OCI-LY3 (cell line): ENCODE measurements around the gene HSPA1B.

Experiments used
- H2AFZ ChIP-seq: fragments of 200-600, 300-600 bp; shearing (Covaris generic); 2 replicates; pipeline ENCODE4 v1.6.0; 2014; ENCODE audit warnings: antibody characterized with exemption, low read depth, low read length
- H3K27ac ChIP-seq: fragments of 200-600, 300-600 bp; sonication (generic); 2 replicates; pipeline ENCODE4 v1.5.1; 2014; ENCODE audit warnings: mild to moderate bottlenecking, low read length, moderate library complexity, mixed read lengths
- H3K27me3 ChIP-seq: fragments of 200-600, 300-600 bp; sonication (generic); 2 replicates; pipeline ENCODE4 v1.6.1; 2014; ENCODE audit warnings: low read depth, low read length, mixed read lengths
- H3K36me3 ChIP-seq: fragments of 200-600, 300-600 bp; sonication (generic); replicated peaks from 2 replicates; pipeline ENCODE3; 2014; ENCODE audit warnings: low read depth, low read length, mixed read lengths
- H3K4me1 ChIP-seq: fragments of 300-600, 200-600 bp; sonication (generic); 2 replicates; pipeline ENCODE4 v1.6.1; 2014; ENCODE audit warnings: low read length, mixed read lengths
- H3K4me2 ChIP-seq: fragments of 200-600, 300-600 bp; sonication (generic); 2 replicates; pipeline ENCODE4 v1.6.1; 2014; ENCODE audit warnings: low read length, mixed read lengths
- H3K4me3 ChIP-seq: fragments of 300-600, 200-600 bp; sonication (generic); 2 replicates; pipeline ENCODE4 v1.5.1; 2014; ENCODE audit warnings: antibody characterized with exemption, mild to moderate bottlenecking, low read length, moderate library complexity
- H3K79me2 ChIP-seq: fragments of 300-600, 200-600 bp; shearing (Covaris generic); 2 replicates; pipeline ENCODE4 v1.6.1; 2014; ENCODE audit warnings: mild to moderate bottlenecking, low read length, mixed read lengths
- H3K9ac ChIP-seq: fragments of 300-600, 200-600 bp; shearing (Covaris generic); 2 replicates; pipeline ENCODE4 v1.6.0; 2014; ENCODE audit warnings: mild to moderate bottlenecking, low read length, moderate library complexity
- H3K9me3 ChIP-seq: fragments of 200-600, 300-600 bp; shearing (Covaris generic); 2 replicates; pipeline ENCODE4 v1.6.1; 2014; ENCODE audit warnings: low read length, mixed read lengths; ENCODE audit not compliant: insufficient read depth
- H4K20me1 ChIP-seq: fragments of 200-600, 300-600 bp; sonication (generic); 2 replicates; pipeline ENCODE4 v1.6.1; 2016; ENCODE audit warnings: low read length, mixed read lengths; ENCODE audit not compliant: insufficient read depth
- EZH2phosphoT487 ChIP-seq: fragments of 200-600 bp; shearing (Covaris generic); IDR thresholded peaks from 2 replicates; pipeline ENCODE4 v1.6.1; 2018; ENCODE audit warnings: antibody characterized with exemption, mixed run types, low read depth
- TF ChIP-seq, protein P1 (sequence below): fragments of 200-600, 300-600 bp; sonication (generic); IDR thresholded peaks from 2 replicates; pipeline ENCODE4 v1.5.1; 2014; ENCODE audit warnings: antibody characterized with exemption, low read length, low read depth

The HSPA1B gene

DNA sequence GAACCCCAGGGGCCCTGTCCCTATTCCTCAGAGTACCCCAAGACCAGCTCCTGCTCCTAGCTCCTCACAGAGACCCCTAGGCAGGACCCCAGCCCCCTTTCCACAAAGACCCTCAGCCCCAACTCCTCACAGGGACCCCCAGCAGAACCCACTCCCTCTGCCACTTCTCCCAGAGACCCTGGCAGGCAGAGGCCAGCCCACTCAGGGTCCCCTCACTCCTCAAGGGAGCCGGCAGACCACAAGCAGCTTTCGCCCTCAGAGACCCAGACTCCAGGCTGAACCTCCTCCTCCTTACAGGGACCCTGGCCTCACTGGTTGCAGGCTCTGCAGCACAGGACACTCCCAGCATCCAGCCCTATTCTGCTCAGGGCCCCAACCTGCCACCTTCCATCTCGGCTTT, 50.7 kb downstream of the HSPA1B start:
- Histone ChIP-seq H3K36me3 (peaks cover 3% of the 10 kb centered on the region), H2AFZ (no peak overlapping the region), H3K27me3 (no peaks in the 10 kb centered on the region), H3K27ac (no peak overlapping the region), H4K20me1 (no peaks in the 10 kb centered on the region), H3K9me3 (no peaks in the 10 kb centered on the region), H3K4me1 (no peaks in the 10 kb centered on the region), H3K79me2 (no peaks in the 10 kb centered on the region), H3K4me2 (no peak overlapping the region), H3K4me3 (no peak overlapping the region), H3K9ac (no peak overlapping the region)
- no peak for TF ChIP-seq EZH2phosphoT487
- TF ChIP-seq, protein P1, sequence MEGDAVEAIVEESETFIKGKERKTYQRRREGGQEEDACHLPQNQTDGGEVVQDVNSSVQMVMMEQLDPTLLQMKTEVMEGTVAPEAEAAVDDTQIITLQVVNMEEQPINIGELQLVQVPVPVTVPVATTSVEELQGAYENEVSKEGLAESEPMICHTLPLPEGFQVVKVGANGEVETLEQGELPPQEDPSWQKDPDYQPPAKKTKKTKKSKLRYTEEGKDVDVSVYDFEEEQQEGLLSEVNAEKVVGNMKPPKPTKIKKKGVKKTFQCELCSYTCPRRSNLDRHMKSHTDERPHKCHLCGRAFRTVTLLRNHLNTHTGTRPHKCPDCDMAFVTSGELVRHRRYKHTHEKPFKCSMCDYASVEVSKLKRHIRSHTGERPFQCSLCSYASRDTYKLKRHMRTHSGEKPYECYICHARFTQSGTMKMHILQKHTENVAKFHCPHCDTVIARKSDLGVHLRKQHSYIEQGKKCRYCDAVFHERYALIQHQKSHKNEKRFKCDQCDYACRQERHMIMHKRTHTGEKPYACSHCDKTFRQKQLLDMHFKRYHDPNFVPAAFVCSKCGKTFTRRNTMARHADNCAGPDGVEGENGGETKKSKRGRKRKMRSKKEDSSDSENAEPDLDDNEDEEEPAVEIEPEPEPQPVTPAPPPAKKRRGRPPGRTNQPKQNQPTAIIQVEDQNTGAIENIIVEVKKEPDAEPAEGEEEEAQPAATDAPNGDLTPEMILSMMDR = no peak

DNA sequence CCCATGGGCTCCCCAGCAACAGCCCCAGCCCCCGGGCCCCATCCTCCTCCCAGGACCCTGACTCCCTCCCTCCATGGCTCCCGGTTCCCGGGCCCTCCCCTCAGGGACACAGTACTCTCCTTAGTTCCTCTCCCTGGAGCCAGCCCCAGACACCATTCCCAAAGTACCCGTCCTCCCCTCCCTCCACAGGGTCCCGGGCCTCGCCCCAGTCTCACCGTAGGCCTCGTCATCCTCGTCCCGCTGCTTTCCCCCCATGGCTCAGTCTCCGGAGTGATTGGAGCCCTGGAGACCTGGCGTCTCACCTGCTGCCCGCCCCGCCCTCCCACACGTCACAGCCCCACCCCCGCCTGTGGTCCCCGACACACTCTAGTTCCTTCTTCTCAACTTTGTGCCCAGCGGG, 51.2 kb downstream of the HSPA1B start, which contains the start of gene SLC44A4:
Gene SLC44A4, minus strand, starts transcription at position 272 of the 400 bp plus-strand sequence. Its CDS starts 17 bp downstream, at position 255.
- Histone ChIP-seq H4K20me1 (no peaks in the 10 kb centered on the region), H3K27ac (no peak within 1 kb of the TSS), H2AFZ (no peak within 1 kb of the TSS)

GRCh38 chr6:31879143-31879542, 51.6 kb downstream of the HSPA1B start:
- H3K9me3 ChIP-seq = no peaks in the 10 kb centered on the region
- H3K27me3 ChIP-seq = no peaks in the 10 kb centered on the region
- H3K4me1 ChIP-seq = no peaks in the 10 kb centered on the region
- H3K36me3 ChIP-seq = peaks cover 3% of the 10 kb centered on the region
- TF ChIP-seq, protein P1 = no peak
- no peak for TF ChIP-seq EZH2phosphoT487
- H3K4me2 ChIP-seq = no peak overlapping the region
- no peak overlapping the region for H3K9ac ChIP-seq
- no peaks in the 10 kb centered on the region for H4K20me1 ChIP-seq
- H2AFZ ChIP-seq = no peak overlapping the region
- H3K4me3 ChIP-seq = no peak overlapping the region
- no peaks in the 10 kb centered on the region for H3K79me2 ChIP-seq
- no peak overlapping the region for H3K27ac ChIP-seq

More for the DNA sequence above, 51.2 kb downstream of the HSPA1B start, which contains the start of gene SLC44A4:
- Histone ChIP-seq H3K4me2 (no peak within 1 kb of the TSS), H3K4me3 (no peak within 1 kb of the TSS), H3K4me1 (no peaks in the 10 kb centered on the region), H3K9ac (no peak within 1 kb of the TSS), H3K9me3 (no peaks in the 10 kb centered on the region), H3K79me2 (no peaks in the 10 kb centered on the region), H3K27me3 (no peaks in the 10 kb centered on the region), H3K36me3 (peaks cover 3% of the 10 kb centered on the region)
- TF ChIP-seq, protein P1 = no peak
- TF ChIP-seq EZH2phosphoT487 = no peak
